ENCODE results near the gene LMBRD2. TPM values are rescaled to one million over a fixed set of nuclear protein-coding genes. Genes with fewer than 3 reads are reported as not detected.

The LMBRD2 gene
- total RNA-seq, 4 donors from 2014 or later: 18.1 to 23.5 (median 19.4) TPM

DNA sequence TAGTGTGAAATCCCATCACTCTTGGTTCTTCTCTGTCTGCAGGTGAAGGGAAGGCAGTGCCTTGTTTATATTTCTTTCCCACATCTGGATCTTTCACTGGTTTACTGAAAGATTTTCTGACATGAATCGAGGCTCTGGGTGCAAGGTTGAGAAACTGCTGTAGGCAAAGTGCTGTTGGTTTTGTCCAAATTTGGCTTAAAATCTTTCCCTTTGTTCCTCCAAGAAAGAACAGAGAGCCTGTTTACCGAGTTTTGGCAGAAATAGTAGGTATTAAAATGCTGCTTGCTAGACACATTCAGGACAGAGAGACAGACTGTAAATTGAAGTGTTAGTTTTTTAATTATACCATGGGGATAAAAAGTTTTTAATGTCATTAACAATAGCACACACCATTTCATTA lies 21.7 kb upstream of the LMBRD2 start:
- Histone ChIP-seq H3K4me1 (no peaks in the 10 kb centered on the region), H3K27ac (no peak overlapping the region), H3K9me3 (no peaks in the 10 kb centered on the region), H3K36me3 (peaks cover 0 to 26% of the 10 kb centered on the region in 2 donors), H3K4me3 (replicated peaks in 1 of 3) (no peak overlapping the region), H3K27me3 (no peaks in the 10 kb centered on the region)
- no peak for DNase-seq
- WGBS, 2 donors: 85 to 89% methylated on average over 2 of the region's 2 CpGs
- intact Hi-C loops (cut with DNase I): no loop called here
- TF ChIP-seq, protein P1, sequence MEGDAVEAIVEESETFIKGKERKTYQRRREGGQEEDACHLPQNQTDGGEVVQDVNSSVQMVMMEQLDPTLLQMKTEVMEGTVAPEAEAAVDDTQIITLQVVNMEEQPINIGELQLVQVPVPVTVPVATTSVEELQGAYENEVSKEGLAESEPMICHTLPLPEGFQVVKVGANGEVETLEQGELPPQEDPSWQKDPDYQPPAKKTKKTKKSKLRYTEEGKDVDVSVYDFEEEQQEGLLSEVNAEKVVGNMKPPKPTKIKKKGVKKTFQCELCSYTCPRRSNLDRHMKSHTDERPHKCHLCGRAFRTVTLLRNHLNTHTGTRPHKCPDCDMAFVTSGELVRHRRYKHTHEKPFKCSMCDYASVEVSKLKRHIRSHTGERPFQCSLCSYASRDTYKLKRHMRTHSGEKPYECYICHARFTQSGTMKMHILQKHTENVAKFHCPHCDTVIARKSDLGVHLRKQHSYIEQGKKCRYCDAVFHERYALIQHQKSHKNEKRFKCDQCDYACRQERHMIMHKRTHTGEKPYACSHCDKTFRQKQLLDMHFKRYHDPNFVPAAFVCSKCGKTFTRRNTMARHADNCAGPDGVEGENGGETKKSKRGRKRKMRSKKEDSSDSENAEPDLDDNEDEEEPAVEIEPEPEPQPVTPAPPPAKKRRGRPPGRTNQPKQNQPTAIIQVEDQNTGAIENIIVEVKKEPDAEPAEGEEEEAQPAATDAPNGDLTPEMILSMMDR (IDR thresholded peaks at IDR 0.05): no peak
- TF ChIP-seq POLR2A (IDR thresholded peaks at IDR 0.05): no peak

DNA sequence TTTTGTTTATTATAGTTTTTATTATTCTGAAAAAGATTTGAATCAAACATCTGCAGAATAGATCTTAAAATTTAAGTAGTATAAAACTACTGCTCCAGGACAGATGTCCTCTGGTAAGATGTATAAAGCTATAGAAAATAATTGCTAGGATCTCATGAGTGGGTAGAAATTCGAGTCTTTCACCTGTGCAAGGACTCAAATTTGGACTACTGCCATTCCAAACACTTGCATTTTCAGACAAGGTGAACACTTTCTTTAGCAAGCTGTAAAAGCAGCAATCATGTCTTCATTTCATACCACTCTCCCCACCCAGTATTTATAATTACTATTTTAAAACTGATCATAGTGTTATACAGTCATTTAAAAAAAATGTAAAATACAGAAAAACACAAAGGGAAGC lies 20.9 kb upstream of the LMBRD2 start:
- TF ChIP-seq POLR2A (IDR thresholded peaks at IDR 0.05): no peak
- TF ChIP-seq, protein P1 (IDR thresholded peaks at IDR 0.05): no peak
- no peaks in the 10 kb centered on the region for H3K4me1 ChIP-seq
- H3K36me3 ChIP-seq: peaks cover 0 to 30% of the 10 kb centered on the region in 2 donors
- H3K4me3 ChIP-seq (replicated peaks in 1 of 3): no peak overlapping the region
- intact Hi-C loops (cut with DNase I): no loop called here
- H3K9me3 ChIP-seq: no peaks in the 10 kb centered on the region
- H3K27me3 ChIP-seq: no peaks in the 10 kb centered on the region
- no peak for DNase-seq
- 32 to 36% methylated on average over 1 of the region's 1 CpG for WGBS, 2 donors
- no peak overlapping the region for H3K27ac ChIP-seq

DNA sequence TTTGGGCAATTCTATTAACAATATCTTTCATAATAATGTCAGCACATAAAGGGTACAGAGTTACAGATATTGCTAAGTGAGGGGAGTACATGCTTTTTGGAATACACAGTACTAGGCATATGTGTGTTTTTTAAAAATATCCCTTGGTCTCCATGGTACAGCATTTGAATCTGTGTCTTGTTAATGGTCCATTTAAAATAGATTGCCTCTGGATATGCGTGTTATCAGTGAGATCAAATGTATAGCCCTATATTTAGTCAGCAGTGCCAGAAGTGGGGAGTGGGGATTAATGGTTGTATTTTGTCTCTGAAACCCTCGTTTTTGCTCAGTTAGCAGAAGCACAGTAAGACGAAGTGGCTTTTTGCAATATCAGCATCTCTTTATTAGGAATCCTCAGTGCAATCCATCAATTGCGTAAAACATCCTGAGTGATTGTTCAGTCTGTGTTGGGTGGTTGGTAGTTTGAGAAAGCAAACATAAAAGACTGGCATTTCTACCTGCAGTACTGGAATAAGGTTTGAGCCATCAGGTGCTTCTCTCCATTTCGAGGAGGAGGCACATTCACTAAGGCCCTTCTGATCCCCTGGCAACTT lies 19.2 kb upstream of the LMBRD2 start:
- no peaks in the 10 kb centered on the region for H3K4me1 ChIP-seq
- H3K9me3 ChIP-seq: no peaks in the 10 kb centered on the region
- H3K36me3 ChIP-seq: peaks cover 0 to 38% of the 10 kb centered on the region in 2 donors
- no peak for DNase-seq
- H3K27ac ChIP-seq: no peak overlapping the region
- intact Hi-C loops (cut with DNase I): no loop called here
- 91 to 93% methylated on average over 5 of the region's 5 CpGs for WGBS, 2 donors
- TF ChIP-seq POLR2A (IDR thresholded peaks at IDR 0.05): no peak
- H3K27me3 ChIP-seq: no peaks in the 10 kb centered on the region
- H3K4me3 ChIP-seq (replicated peaks in 1 of 3): no peak overlapping the region

DNA sequence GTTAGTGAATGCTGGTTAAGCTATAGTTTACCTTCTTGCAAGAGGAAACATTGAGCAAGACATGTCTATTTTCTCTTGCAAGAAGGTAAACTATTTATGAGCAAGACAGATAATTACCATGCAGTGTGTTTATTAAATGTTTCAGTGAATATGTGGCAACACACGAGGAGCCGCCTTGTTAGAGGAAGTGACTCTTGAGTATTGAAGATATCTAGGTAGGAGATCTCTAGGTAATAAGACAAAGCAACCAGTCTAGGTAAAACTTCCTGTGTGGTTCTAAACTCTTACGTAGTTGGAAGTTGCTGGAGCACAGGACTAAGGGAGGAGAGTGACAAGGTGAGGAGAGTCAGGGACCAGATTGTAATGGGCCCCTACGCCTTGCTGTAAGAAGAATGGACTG lies 17.1 kb upstream of the LMBRD2 start:
- Histone ChIP-seq H3K27me3 (no peaks in the 10 kb centered on the region), H3K4me1 (peaks cover 4 to 14% of the 10 kb centered on the region in 2 donors), H3K27ac (no peak overlapping the region), H3K4me3 (replicated peaks in 1 of 3) (no peak overlapping the region), H3K36me3 (peaks cover 0 to 38% of the 10 kb centered on the region in 2 donors), H3K9me3 (no peaks in the 10 kb centered on the region)
- no peak for TF ChIP-seq POLR2A (IDR thresholded peaks at IDR 0.05)
- TF ChIP-seq, protein P1 (IDR thresholded peaks at IDR 0.05): no peak
- intact Hi-C loops (cut with DNase I): no loop called here
- DNase-seq: no peak
- WGBS, 2 donors: 94 to 97% methylated on average over 4 of the region's 4 CpGs

GRCh38 chr5:36164461-36164860 lies 12.8 kb upstream of the LMBRD2 start:
- H3K4me3 ChIP-seq (replicated peaks in 1 of 3): no peak overlapping the region
- peaks cover 0 to 14% of the 10 kb centered on the region in 2 donors for H3K36me3 ChIP-seq
- intact Hi-C loops (cut with DNase I): no loop called here

More at GRCh38 chr5:36164461-36164860, 12.8 kb upstream of the LMBRD2 start:
- TF ChIP-seq, protein P1 (IDR thresholded peaks at IDR 0.05): no peak
- DNase-seq: peak; percentile 47 to 56
- no peaks in the 10 kb centered on the region for H3K9me3 ChIP-seq
- peak overlapping the region in 1 of 3 donors; percentile 41 for H3K27ac ChIP-seq
- 42 to 43% methylated on average over 4 of the region's 4 CpGs for WGBS, 2 donors
- peaks cover 4 to 14% of the 10 kb centered on the region in 2 donors for H3K4me1 ChIP-seq
- H3K27me3 ChIP-seq: no peaks in the 10 kb centered on the region
